GM18520 (cell line): ENCODE results near the gene YIPF3.
"Not testable (repeated sequence)": the region's sequence is repeated elsewhere in the genome, so short reads cannot be mapped to it uniquely, and the experiment has no call there.

Experiments
- ATAC-seq: cut with Tn5 transposase; IDR thresholded peaks from one replicate; pipeline ENCODE4 v1.9.1; 2021; ENCODE audit not compliant: unreplicated experiment

The YIPF3 gene

DNA sequence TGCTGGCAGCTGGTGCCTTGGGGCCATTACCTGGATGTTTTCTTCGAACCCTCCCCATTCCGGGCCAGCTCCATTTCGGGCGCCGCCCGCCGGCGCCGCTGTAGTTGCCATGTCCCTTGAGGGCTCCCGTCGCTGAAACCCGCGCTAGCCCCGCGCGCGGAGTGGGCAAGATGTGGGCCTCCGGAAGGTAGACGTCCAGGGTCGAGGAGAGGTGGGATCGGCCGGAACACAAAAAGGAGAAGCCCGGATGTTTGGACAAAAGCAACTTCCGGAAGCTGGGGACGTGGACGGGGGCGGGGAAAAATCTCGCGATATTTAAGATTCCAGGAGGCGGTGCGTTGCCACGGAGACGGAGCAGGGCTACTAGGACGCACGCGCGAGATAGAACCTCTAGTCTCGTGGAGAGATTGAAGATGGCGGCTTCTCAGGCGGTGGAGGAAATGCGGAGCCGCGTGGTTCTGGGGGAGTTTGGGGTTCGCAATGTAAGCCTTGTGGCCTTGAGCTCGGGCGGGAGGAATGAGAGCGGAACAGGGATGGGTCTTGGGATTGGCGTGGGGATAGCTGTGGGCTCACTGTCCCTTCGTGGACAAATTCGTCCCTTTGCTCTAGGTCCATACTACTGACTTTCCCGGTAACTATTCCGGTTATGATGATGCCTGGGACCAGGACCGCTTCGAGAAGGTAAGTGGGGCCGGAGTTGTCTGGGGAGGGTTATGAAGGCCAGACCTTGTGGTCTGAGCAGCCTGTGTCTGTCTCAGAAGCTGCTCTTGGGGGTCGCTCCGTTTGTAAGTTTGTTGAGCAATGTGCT is at the start of gene YIPF3, which contains the start of gene POLR1C:
Gene YIPF3 (minus strand): TSS at position 230 of the 808 bp plus-strand sequence. CDS start 119 bp downstream, at position 111.
Gene POLR1C (plus strand): TSS at position 393 of the 808 bp plus-strand sequence. CDS start 21 bp downstream, at position 414.
- peak; percentile 91 for ATAC-seq

DNA sequence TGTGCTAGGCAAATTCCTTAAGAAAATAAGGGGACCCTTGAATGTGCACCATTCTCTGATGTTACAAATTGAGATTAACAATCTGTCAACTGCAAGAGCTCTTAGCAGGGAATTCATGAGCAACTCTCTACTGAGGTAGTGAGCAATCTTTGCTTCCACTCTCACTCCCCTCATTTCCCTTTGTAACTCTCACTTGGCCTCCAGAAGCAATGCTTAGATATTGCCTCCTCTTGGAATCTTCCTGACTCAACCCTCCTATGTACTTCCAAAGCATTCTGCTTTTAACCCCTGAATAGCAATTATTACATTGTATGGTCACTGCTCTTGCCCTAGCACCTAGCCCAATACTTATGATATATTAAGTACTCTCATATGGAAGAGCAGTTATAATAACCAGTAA is 42.6 kb upstream of the YIPF3 start:
- ATAC-seq = no peak

DNA sequence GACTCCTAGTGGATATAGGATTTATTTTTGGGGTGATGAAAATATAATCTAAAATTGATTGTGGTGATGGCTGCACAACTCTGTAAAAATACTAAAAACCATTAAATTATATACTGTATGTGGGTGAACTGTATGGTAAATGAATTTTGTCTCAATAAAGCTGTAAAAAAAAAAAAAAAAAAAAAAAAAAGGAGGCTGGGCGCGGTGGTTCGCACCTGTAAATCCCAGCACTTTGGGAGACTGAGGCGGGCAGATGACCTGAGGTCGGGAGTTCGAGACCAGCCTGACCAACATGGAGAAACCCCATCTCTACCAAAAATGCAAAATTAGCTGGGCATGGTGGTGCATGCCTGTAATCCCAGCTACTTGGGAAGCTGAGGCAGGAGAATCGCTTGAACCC is 40.9 kb upstream of the YIPF3 start:
- ATAC-seq = not testable (repeated sequence)

DNA sequence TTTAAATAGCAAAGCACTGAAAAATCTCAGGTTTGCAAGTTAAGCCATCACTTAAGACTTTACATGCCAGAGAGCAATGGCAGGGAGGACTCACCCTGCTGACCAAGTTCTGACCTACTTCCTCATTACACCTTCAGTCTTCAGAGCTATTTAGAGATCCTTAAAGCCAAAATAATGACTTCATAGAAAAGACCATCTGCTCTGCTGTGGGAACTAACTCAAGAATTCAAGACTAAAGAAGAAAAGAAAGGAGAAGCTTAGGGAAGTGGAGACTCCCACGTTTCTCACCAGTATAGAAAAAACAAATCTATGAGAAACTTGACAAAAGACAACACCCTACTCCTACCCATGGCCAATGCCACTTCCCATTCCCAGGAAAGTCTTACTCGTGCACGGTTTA is 30.5 kb upstream of the YIPF3 start:
- ATAC-seq = peak; percentile 32

DNA sequence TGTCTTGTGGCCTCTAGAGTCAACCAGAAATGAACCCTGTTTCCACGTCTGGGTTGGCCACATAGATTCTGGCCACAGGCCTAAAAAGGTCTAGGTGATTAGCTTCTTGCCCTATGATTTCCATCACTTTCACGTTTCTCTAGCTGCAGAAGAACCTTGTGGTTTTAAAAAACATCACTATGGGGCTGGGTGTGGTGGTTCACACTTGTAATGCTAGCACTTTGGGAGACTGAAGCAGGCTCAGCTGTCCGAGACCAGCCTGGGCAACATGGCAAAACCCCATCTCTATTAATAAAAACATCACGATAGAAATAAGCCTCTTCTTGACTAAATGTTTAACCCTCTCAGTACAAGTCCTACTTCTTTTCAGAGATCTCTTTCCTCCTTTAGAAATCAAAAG is 27.7 kb upstream of the YIPF3 start:
- peak; percentile 43 for ATAC-seq

DNA sequence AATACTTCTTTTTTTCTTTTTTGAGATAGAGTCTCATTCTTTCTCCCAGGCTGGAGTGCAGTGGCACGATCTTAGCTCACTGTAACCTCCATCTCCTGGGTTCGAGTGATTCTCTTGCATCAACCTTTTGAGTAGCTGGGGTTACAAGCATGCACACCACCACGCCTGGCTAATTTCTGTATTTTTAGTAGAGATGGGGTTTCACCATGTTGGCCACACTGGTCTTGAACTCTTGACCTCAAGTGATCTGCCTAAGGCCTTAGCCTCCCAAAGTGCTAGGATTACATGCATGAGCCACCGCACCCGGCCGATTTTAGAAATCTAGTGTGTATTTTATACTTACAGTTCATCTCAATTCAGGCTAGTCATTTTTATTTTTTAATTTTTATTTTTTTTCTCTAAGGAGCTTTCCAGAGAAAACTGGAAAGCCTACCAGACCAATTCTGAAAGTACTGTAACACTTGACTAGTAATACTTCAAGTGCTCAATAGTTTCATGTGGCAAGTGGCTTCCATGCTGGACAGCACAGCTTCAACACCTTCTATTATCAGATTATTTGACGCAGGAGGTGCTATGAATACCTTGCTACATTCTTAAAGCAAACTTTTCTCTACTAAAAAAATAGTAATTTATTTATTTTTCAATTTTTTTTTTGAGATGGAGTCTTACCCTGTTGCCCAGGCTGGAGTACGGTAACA is 25.2 kb upstream of the YIPF3 start:
- ATAC-seq = no peak

DNA sequence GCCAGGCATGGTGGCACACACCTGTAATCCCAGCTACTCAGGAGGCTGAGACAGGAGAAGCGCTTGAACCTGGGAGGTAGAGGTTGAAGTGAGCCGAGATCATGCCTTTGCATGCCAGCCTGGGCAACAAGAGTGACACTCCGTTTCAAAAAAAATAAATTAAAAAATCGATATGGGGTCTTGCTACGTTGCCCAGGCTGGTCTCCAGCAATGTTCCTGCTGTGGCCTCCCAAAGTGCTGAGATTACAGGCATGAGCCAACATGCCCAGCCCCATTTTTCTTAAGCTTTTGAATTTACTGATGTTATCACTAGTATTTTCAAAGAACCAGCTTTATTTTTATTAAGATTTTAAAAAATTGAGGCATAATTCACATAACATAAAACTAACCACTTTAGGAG is 23.8 kb upstream of the YIPF3 start:
- no peak for ATAC-seq

DNA sequence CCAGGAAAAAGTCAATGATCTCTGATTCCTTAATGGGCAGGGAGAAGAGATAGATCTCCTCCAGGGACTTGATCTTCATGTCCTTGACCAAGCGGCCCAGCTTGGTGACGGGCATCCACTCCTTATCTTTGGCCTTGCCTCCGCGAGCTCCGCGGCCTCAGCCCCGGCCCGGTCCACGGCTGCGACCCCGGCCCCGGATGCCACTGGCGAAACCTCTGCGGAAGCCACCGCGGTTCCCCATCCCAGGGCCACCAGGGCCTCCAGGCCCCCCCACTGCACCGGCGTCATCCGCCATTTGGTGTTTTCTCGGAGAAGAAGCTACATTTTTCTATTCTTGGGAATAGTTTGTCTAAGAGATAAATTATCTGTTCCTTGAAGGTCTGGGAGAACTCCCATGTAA is 22.7 kb upstream of the YIPF3 start:
- not testable (repeated sequence) for ATAC-seq

DNA sequence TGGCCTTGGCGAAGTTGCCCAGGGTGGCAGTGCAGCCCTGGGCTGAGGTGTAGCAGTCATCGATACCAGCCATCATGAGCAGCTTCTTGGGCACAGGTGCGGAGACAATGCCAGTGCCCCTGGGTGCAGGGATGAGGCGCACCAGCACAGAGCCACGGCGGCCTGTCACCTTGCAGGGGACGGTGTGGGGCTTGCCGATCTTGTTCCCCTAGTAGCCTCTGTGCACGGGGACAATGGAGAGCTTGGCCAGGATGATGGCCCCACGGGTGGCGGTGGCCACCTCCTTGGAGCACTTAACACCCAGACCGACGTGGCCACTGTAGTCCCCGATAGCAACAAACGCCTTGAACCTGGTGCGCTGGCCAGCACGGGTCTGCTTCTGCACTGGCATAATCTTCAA is 22.3 kb upstream of the YIPF3 start:
- not testable (repeated sequence) for ATAC-seq

DNA sequence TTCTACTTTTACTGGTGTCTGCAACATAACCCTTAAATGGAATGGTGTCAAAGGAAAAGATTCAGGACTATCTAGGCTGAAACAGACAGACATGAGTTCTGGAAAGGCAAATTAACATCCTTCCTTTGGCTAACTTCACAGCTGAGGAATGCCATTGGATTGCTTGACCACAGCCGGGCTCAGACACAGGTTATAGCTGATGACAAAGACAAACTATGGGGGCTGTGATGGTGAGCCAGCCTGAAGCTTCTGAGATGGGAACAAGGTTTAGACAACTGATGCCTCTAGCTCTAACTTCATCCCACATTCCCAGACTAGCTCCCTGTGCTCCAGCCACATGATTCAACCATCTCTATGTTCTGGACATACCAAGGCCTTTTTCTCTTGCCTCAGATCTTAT is 15.5 kb upstream of the YIPF3 start:
- no peak for ATAC-seq

DNA sequence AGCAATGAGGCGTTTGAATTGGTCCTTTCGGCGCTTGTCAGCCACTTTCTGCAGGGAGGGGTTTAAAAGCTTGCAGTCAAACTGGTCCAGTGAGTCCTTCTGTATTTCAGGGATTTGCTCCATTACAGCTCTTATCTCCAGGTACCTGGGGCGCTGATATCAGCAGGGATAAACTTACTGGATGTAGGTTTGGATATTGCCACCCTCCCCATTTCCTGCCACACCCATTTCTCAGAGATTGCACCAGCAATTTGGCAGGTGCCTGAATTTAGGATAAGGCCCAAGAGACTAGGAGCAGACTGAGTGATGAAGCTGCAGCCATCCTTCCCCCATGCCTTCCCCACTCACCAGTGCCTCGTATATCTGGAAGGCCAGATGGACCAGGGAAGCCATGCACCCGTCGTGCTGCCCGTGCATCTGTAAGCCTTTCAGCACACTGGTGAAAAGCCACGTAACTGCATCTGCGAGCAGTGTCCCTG is 7.8 kb upstream of the YIPF3 start:
- no peak for ATAC-seq

DNA sequence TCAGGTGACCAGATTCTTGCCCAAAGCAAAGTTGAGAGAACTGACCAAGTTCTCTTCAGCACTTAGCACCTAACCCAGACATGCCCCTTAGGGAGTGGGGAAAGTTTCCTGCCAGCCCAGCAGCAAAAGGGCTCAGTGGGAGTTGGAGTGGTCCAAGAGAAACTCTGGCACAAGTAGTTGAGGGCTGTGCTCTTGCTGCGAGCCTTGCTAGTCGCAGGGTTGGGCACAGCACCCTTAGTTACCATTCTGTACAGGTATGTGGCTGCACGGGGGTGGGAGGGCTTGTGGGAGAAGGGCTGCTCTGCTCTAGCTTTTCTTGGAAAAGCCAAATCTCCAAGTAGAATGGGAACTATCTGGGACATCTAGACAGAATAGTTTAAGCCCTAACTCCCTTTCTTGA is 6.6 kb upstream of the YIPF3 start:
- no peak for ATAC-seq

DNA sequence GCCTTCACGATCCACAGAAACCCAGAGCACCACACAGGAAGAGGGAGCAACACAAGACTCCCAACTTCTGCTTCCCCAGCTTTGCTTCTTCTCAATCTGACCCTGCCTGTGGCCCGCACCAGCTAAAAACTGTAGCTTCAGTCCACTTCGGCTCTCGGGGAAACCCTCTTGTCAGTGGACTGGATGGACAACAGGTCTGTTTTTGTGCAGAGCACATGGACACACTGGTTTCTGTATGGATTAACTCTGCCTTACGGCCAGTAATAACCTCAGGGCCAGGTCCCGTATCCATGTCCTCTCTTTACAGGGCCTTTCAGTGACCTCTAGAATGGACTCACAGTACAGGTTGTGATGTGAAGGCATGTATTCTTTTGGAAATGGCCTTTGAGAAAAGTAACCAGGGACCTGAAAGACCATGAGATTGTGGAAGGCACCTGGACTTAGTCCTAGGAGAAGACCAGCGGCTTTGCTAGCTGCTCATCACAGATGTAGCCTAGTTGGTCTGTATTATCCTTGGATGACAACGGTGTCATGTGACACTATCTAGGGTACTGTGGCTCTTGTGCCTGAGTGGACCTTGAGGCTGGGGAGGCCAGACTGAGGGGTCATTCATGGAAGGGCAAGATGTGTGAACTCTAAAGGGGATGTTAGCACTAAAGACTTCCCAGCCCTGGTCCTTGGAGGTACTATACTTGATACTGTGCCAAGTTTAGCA is 6.0 kb upstream of the YIPF3 start:
- ATAC-seq = no peak

DNA sequence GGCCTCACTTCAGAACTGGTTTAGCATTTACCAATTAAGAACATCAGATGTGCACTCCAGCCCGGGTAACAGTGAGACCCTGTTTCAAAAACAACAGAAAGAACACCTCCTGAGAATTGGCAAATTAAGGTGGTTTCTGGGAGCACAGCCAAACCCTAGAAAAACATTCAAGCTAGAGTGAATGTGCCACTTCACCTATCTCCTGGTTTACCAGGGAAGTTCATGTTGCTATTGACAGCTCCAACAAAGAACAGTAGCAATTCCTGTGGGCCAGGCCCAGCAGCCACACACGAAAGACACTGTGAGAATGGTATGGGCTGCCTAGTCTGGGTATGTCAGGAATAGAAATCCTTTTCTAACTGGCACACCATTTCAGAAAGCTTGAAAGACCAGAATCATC is 5.1 kb upstream of the YIPF3 start:
- no peak for ATAC-seq

DNA sequence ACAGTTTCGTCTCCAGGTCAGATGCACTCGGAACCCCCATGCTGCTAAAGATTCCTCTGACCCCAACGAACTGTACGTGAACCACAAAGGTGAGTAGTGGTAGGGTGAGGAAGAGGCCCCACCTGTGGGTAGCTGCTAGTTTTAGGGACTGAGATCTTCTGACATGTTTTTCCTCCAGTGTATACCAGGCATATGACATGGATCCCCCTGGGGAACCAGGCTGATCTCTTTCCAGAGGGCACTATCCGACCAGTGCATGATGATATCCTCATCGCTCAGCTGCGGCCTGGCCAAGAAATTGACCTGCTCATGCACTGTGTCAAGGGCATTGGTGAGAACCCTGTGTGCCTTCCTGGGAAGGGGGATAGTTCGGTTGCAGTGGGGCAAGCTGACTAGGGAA is 3.4 kb upstream of the YIPF3 start:
- ATAC-seq = no peak

DNA sequence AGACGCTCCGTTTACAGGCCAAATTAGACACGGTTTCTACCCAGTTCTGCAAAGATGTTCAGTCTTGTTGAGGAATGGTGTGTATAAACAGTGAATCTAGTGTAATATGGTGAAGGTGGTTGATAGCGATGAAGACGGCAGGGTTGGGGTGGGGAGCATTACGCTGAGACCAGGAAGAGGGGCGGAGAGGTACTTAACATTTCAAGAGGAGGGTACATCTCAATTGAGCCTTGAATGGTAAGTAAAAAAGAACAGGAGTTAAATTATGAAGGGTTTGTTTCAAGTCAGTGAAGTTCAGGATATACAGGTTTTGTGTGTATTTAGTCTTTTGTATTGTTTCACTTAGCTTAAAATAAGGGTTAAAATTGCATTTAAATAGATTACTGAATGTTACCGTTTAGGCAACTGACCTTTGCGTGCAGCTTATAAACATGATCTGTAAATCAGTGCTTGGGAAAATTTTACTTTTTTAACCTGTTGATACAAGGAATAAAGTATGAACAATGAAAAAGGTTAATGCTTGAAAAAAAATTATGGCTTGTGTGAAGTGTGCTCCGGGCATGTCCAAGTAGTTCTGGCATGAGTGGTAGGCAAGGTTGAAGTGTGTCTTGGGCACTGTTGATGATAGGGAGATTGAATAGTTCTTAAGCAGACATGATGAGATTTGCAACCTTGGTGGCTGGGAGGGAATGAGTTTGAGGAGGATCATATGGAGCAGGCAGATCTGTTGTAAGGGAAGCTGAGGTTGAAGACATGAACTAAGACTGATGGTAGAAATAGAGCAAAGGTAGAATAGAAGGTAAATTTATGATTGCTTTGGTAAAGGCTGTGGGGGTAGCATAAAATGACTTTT is 1.0 kb upstream of the YIPF3 start:
- ATAC-seq = no peak

DNA sequence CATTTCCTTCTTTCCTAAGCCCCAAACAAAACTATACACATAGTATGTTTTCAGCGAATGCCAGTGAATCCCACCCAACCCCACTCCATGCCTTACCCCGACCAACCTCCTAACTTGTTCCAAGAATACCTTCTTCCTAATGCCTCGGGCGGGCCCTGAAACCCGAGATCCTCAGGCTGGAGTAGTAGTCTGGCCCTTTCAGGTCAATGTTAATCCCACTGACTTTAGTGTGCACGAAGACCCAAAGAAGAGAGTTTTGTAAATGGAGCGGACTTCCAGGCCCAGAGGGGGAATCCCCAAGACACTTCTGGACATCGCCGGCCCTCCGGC is 394 bp downstream of the YIPF3 start:
- no peak for ATAC-seq

DNA sequence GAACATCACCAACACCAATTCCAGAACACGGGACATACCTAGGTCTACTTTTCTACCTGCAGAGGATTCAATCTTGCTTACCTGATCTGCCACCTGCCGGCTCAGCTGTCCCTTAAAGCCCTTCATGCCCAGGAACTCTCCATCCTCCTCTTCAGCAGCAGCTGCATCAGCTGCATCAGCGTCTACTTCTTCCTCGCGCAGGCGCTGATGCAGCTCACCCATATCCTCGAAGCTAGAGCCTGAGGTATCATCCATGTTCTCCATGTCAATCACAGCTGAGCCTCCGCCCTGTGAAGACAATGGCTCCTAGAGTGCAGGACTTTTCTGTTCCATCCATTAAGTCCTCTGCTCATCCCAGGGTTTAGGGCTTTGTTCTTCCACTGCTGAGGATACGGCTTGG is 918 bp downstream of the YIPF3 start:
- no peak for ATAC-seq

DNA sequence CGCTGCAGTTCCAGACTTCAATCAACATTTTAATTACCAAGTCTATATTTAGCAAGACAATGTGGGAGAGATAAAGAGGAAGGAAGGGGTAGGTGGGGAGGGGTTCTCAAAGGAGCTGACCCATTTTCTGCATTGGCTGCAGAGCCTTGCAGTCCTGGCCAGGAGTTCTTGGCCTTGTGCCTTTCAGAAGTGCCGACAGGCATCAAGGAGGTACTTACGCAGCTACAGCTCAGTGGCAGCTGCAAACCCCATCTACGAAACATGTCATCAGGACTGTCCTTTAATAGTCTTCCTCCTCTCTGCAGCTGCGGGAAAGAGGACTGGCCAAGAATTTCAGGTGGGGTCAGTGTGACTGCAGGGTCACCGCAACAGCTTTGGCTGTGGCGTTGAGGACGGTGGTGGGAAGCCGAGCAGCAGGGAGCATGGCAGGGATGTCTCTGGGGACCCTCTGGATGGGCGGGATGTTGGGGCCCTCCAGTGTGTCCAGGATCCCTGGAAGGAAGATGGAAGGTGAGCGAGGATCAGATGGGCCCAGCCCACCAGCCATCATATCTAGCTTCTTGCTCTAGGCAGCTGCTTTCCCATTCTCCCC is 4.8 kb downstream of the YIPF3 start:
- no peak for ATAC-seq

DNA sequence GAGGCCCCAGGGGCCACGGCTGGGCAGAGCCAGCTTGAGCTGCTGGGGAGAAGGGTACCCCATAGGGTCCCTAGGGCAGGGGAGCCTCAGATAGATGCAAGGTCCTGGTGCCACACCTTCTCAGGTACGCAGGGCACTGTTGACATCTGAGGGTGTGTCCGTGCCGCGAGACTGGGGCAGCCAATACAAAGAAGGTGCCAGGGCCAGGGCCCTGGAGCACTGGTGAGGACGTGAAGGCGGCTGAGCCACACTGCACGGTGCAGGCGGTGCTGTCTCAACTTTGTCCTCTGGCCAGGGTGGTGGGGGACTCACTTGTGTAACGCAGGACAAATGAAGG is 5.9 kb downstream of the YIPF3 start:
- ATAC-seq = no peak
